CD4-positive, alpha-beta T cell (primary cell): Measurements from ENCODE around the gene SMOC1. TPM values are rescaled to one million over a fixed set of nuclear protein-coding genes. Genes with fewer than 3 reads are reported as not detected.

Source experiments
- ATAC-seq: fragments of 200-7000 bp; cut with Tn5 transposase; one replicate; pipeline ENCODE4 v1.10.0; 2022; ENCODE audit warnings: mild to moderate bottlenecking; ENCODE audit not compliant: poor library complexity
- CTCF ChIA-PET: fragments of 350-600 bp; sonication (Branson Sonifier 250); formaldehyde crosslinking; loops from one replicate; lab custom pipeline; 2021; ENCODE audit warnings: antibody characterized with exemption, inconsistent platforms; lab: Charles Lee
- POLR2A ChIA-PET: fragments of 350-600 bp; sonication (Branson Sonifier 250); formaldehyde crosslinking; loops from one replicate; lab custom pipeline; 2021; ENCODE audit warnings: antibody characterized with exemption, inconsistent platforms; lab: Charles Lee
- DNase-seq, 14 experiments: peaks; one replicate each; pipeline ENCODE4 v3.0.0-alpha.2; 2013 to 2020; ENCODE audit warnings: mixed read lengths in 2 of 14
- H3K27ac ChIP-seq, 2 donors: one replicate each; pipeline versions ENCODE4 v1.5.1 to v1.7.0; 2013; ENCODE audit warnings: low read length in 2 of 2, low read depth in 1 of 2, mild to moderate bottlenecking in 1 of 2
- H3K27me3 ChIP-seq, 2 experiments: 1 replicate in 1 of 2; 2 replicates in 1 of 2; pipeline versions ENCODE4 v1.6.1 to v1.7.0; 2013; ENCODE audit warnings: low read length in 2 of 2, control low read depth in 1 of 2, mild to moderate bottlenecking in 1 of 2, moderate library complexity in 1 of 2; ENCODE audit not compliant: insufficient read depth in 2 of 2, control insufficient read depth in 1 of 2
- H3K36me3 ChIP-seq: one replicate; pipeline ENCODE4 v1.6.1; 2013; ENCODE audit warnings: low read length, control low read depth; ENCODE audit not compliant: insufficient read depth
- H3K4me1 ChIP-seq: one replicate; pipeline ENCODE4 v1.6.1; 2013; ENCODE audit warnings: low read length, control low read depth; ENCODE audit not compliant: insufficient read depth
- H3K4me3 ChIP-seq: one replicate; pipeline ENCODE4 v1.5.1; 2013; ENCODE audit warnings: mild to moderate bottlenecking, low read length, moderate library complexity
- H3K9me3 ChIP-seq, 2 experiments: 1 replicate in 1 of 2; 2 replicates in 1 of 2; pipeline versions ENCODE4 v1.6.1 to v1.7.0; 2013; ENCODE audit warnings: low read length in 2 of 2, mild to moderate bottlenecking in 2 of 2, control low read depth in 1 of 2, moderate library complexity in 1 of 2; ENCODE audit not compliant: control insufficient read depth in 1 of 2, insufficient read depth in 1 of 2
- H3K27ac Mint-ChIP-seq: one replicate; pipeline ENCODE4 v1.8.0; 2020; ENCODE audit warnings: mixed read lengths
- H3K27me3 Mint-ChIP-seq: one replicate; pipeline ENCODE4 v1.8.0; 2021; ENCODE audit warnings: mixed read lengths
- H3K36me3 Mint-ChIP-seq: one replicate; pipeline ENCODE4 v1.8.0; 2021; ENCODE audit warnings: low read depth, mixed read lengths
- H3K4me1 Mint-ChIP-seq: one replicate; pipeline ENCODE4 v1.8.0; 2021; ENCODE audit warnings: low read depth, mixed read lengths
- H3K4me3 Mint-ChIP-seq: one replicate; pipeline ENCODE4 v1.8.0; 2020; ENCODE audit warnings: mild to moderate bottlenecking, mixed read lengths
- H3K9me3 Mint-ChIP-seq: one replicate; pipeline ENCODE4 v1.8.0; 2020; ENCODE audit warnings: mixed read lengths
- intact Hi-C, 2 experiments: fragments of 100-400 bp; cut with DNase I in 1 of 2; cut with micrococcal nuclease in 1 of 2; formaldehyde crosslinking; loops; one replicate each; pipeline versions ENCODE4 v1.15.1 to v1.9.0; 2023 to 2025; cut with DNase I, micrococcal nuclease
- total RNA-seq, 174 experiments: library from RNA in 2 of 174; stranded (reverse) in 2 of 174; gene quantifications; one replicate each; pipeline ENCODE4 v1.2.3 and lab custom pipeline; 2021 to 2026
- TF ChIP-seq, protein P1 (sequence below): fragments of 200-600 bp; IDR thresholded peaks from one replicate; pipeline ENCODE4 v1.8.0; 2022; ENCODE audit warnings: antibody characterized with exemption, mild to moderate bottlenecking

The SMOC1 gene
- total RNA-seq, 2 experiments from 2014 or later = not detected

DNA sequence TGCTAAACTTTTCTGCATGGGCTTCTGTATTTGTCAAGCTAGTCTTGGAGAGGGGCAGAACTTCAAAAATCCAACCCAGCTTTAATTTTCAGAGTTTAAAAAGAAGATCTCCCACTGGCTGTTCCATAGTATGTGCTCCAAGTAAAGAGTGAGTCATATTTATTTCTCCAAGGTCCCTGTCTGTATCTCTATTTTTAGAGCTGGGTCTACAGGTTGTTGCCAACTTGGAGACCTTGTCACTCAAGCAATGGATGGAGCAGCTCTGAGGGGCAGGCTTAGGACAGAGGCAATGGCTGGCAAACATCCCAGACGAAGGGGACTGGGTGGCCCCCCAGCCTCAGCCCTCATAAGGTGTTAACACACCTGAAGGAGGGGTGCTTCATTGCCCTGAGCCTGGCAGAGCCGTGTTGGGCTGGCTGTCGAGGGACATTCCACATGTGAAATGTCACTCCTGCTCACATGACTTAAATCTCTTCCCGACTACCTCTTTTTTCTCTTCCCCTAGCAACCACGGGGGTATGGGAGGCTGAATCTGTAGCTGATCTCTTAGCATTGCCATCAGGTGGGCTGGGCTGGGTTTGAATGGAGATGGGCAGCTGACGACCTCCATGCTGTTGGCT is 103.1 kb downstream of the SMOC1 start:
- intact Hi-C loops = no loop called here
- Histone ChIP-seq H3K27me3 (peaks cover 8 to 11% of the 10 kb centered on the region in 2 experiments), H3K27ac (no peak overlapping the region), H3K9me3 (no peaks in the 10 kb centered on the region), H3K36me3 (no peaks in the 10 kb centered on the region), H3K4me3 (no peak overlapping the region), H3K4me1 (no peaks in the 10 kb centered on the region)
- H3K4me3 Mint-ChIP-seq = no peak overlapping the region
- ATAC-seq = no peak
- DNase-seq = no peak
- no peaks in the 10 kb centered on the region for H3K4me1 Mint-ChIP-seq
- H3K27me3 Mint-ChIP-seq = peaks cover 35% of the 10 kb centered on the region
- ChIA-PET POLR2A (no interaction called here), CTCF (no interaction called here)
- TF ChIP-seq, protein P1, sequence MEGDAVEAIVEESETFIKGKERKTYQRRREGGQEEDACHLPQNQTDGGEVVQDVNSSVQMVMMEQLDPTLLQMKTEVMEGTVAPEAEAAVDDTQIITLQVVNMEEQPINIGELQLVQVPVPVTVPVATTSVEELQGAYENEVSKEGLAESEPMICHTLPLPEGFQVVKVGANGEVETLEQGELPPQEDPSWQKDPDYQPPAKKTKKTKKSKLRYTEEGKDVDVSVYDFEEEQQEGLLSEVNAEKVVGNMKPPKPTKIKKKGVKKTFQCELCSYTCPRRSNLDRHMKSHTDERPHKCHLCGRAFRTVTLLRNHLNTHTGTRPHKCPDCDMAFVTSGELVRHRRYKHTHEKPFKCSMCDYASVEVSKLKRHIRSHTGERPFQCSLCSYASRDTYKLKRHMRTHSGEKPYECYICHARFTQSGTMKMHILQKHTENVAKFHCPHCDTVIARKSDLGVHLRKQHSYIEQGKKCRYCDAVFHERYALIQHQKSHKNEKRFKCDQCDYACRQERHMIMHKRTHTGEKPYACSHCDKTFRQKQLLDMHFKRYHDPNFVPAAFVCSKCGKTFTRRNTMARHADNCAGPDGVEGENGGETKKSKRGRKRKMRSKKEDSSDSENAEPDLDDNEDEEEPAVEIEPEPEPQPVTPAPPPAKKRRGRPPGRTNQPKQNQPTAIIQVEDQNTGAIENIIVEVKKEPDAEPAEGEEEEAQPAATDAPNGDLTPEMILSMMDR = no peak
- no peak overlapping the region for H3K27ac Mint-ChIP-seq
- H3K9me3 Mint-ChIP-seq = no peaks in the 10 kb centered on the region
- H3K36me3 Mint-ChIP-seq = no peaks in the 10 kb centered on the region

DNA sequence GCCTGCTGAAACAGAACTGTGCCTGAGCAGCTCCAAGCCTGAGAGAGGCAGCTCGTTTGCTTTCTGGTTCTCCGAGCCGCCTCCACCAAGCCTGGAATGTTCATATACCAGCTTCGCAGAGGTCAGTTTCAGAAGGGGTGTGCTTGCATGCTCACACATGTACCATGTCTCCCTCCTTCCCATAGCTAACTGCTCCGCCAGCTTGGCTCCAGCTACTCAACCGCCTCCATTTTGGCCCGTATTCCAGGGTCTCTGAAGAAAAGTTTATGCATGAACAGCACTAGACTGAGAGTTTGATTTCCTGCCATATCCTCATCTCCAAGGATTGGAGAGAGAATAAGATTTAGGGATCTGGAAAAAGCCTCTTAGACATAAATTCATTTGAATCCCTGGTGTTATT is 103.7 kb downstream of the SMOC1 start:
- Mint-ChIP-seq H3K4me3 (no peak overlapping the region), H3K9me3 (no peaks in the 10 kb centered on the region), H3K36me3 (no peaks in the 10 kb centered on the region), H3K27ac (no peak overlapping the region), H3K4me1 (no peaks in the 10 kb centered on the region), H3K27me3 (peaks cover 35% of the 10 kb centered on the region)
- peaks cover 8 to 10% of the 10 kb centered on the region in 2 experiments for H3K27me3 ChIP-seq
- H3K4me3 ChIP-seq = no peak overlapping the region
- ATAC-seq (no peak), DNase-seq (no peak)
- H3K36me3 ChIP-seq = no peaks in the 10 kb centered on the region
- no peaks in the 10 kb centered on the region for H3K9me3 ChIP-seq
- TF ChIP-seq, protein P1 = no peak
- CTCF ChIA-PET = no interaction called here
- H3K27ac ChIP-seq = no peak overlapping the region
- POLR2A ChIA-PET = no interaction called here
- no peaks in the 10 kb centered on the region for H3K4me1 ChIP-seq
- intact Hi-C loops = no loop called here

DNA sequence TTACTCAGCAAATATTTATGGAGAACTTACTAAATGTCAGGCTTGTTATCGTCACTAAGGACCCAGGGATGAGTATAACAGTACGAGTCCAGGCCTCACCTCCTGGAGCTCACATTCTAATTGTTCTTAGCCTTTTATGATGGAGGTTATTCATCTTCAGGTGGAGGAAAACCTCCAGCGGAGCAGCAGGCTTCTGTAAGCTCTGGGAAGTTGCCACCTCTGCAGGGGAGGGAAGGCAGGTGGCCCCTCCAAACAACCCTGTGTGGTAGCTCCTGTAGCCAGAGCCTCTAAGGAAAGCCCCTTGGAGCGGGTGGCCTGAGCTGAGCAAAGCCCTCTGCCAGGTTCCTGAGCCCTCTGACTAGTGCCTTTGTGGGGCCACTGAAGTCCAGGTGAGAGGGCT is 104.1 kb downstream of the SMOC1 start:
- H3K9me3 ChIP-seq = no peaks in the 10 kb centered on the region
- Mint-ChIP-seq H3K9me3 (no peaks in the 10 kb centered on the region), H3K36me3 (no peaks in the 10 kb centered on the region), H3K27ac (no peak overlapping the region), H3K27me3 (peaks cover 35% of the 10 kb centered on the region), H3K4me1 (no peaks in the 10 kb centered on the region), H3K4me3 (no peak overlapping the region)
- no peak for DNase-seq
- intact Hi-C loops = no loop called here
- H3K36me3 ChIP-seq = no peaks in the 10 kb centered on the region
- ATAC-seq = no peak
- no peak overlapping the region for H3K27ac ChIP-seq
- TF ChIP-seq, protein P1 = no peak
- ChIA-PET CTCF (no interaction called here), POLR2A (no interaction called here)
- no peak overlapping the region for H3K4me3 ChIP-seq
- peaks cover 8 to 10% of the 10 kb centered on the region in 2 experiments for H3K27me3 ChIP-seq
- no peaks in the 10 kb centered on the region for H3K4me1 ChIP-seq
